T-helper 22 cell (primary cell): ENCODE data around the gene ANKS1B.
"Not testable (repeated sequence)": the region's sequence is repeated elsewhere in the genome, so short reads cannot be mapped to it uniquely, and the experiment has no call there.

Experiments used
- DNase-seq: peaks from one replicate; pipeline ENCODE4 v3.0.0-alpha.2; 2020; ENCODE audit warnings: low read depth

Gene ANKS1B

DNA sequence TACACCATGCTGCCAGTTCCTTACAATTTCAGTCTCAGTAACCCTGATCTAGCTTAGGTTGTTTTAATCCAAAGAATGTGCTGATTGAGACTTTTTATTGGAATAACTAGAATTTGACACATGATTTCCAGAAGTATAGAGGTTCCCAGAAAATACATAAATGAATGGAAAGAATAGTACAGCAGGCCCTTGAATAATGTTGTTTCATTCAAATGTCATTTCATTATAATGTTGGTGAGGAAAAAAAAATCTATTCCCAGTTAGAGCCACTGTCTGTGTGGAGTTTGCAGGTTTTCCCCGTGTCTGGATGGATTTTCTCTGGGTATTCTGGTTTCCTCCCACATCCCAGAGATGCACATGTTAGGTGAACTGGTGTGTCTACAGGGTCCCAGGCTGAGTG lies 610.7 kb downstream of the ANKS1B start:
- DNase-seq, result no peak

DNA sequence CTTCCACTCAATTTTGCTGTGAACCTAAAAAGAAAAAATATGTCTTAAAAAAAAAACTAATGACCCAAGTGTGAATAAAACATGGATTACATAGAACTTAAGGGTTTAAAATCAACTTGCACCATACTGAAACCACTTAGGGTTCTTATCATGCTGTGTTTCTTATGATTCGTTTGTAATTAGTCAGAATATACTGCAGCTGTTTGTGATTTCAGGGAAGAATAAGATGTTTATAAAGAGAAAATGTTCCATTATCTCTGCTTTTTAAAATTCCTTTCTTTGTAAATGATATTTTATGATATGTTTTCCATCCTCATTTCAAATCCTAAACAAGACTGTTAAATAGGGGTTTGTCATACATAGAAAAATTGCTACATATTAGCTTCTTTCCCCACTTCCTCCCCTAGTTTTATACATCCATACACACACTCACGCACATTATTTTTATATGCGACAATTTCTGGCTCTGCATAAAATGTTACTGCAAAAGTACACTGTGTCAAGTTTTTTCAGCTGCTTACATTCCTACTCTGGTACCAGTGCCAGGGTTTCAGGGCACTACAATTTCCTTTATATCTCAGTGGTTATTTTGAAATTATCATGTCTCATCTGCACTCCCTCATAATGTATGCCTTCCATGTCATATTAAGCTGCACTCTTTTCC lies 612.3 kb downstream of the ANKS1B start:
- no peak for DNase-seq

DNA sequence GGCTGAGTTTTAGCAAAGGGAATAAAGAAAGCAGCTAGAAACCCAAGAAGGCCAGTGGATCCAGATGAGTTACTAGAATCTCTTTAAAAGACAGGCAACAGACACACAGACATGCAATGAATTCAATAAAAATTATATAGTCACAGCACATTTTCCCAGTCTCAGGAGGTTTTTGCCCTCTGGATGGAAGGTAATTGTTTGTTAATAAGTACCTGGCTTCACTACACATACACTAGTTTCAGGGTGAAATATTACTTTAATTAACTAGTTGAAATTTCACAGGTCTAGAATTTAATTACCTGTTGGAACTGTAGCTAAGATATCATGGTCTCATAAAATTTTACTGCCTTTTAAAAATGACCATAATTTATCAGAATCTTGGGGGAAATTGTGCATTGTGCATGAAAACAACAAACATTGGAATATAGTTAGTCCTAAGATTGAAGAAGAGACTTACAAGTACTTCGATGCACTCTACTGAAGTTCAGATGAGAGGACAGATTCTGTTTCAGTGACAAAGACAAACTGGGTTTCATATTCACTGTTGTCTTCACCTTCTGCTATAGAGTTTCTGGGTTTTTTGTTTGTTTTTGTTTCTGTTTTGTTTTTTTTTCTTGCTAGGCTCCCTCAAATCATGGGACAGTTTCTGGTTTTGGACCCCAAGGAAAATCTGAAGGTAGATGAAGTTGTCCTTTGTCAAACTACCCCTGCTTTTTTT lies 614.2 kb downstream of the ANKS1B start:
- DNase-seq, result no peak

- no peak for DNase-seq
These were observed 617.6 kb downstream of the ANKS1B start for GRCh38 chr12:99367181-99367580.

GRCh38 chr12:99352269-99352668 lies 632.5 kb downstream of the ANKS1B start:
- no peak for DNase-seq

DNA sequence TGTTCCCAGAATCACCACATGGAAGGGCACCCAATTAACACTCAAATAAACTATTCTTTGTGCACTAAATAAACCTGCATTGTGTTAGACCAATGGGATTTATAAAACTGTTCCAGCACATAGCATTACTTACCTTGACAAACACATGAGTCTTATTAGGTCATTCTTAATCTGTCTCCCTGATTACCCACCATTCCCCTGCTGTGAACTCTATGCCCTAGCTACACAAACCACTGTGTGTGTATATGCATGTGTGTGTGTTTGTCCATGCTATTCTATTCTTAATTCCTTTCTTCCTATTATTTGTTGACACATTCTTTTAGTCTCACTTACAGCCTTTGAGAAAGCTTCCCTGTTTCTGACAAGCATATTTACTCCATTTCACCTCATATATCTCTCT lies 640.8 kb downstream of the ANKS1B start:
- DNase-seq, result no peak

DNA sequence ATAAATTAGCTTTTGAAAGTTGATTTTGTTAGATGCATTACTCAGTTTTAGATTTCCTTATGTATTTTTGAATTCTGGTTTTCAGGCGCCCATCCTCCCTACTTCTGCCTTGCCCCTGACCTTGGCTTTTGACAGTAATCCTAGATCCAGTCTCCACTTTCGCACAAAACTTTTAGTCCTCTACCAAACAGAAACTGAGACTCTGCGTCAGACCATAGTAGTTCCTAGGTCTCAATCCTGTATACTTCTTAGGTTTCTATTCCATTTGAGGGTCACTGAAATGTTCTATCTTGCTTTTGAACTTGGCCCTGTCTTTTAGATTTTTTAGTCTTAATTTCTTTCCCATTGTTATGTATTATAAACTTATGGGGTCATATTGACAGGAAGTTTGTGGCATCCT lies 645.1 kb downstream of the ANKS1B start:
- DNase-seq, result no peak

DNA sequence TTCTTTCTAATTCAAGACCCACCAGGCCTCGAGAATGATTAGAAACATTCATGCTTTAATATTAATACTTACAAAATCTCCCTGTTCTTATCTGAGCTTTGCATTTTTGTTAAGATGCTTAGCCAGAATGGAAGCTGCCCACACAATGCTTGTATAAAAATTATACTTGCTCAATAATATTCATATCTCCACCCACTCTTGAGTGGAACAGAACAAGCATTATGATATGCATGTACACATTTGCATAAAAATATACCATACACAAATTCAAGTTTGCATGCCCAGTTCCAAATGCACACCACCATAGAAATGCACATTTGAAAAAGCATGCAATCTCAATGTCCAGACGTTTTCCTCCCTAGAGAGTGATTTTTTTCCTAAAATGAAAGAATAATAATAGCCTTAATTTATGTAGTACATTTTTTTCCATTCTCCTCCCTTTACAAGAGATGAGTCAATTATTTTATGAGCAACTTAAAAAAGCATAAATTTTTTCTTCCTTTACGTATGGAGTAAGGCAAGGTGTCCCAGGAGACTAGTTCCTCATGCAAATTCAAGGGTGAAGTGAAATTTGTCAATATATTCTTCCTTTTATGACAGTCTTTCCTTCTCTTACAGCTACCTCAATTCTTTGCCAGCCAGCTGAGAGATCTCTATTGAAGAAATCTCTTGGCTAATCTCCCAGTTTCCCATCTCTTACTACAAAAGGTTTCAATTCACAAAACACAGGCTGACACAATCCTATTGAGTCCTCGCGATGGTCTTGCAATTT lies 650.3 kb downstream of the ANKS1B start:
- no peak for DNase-seq

DNA sequence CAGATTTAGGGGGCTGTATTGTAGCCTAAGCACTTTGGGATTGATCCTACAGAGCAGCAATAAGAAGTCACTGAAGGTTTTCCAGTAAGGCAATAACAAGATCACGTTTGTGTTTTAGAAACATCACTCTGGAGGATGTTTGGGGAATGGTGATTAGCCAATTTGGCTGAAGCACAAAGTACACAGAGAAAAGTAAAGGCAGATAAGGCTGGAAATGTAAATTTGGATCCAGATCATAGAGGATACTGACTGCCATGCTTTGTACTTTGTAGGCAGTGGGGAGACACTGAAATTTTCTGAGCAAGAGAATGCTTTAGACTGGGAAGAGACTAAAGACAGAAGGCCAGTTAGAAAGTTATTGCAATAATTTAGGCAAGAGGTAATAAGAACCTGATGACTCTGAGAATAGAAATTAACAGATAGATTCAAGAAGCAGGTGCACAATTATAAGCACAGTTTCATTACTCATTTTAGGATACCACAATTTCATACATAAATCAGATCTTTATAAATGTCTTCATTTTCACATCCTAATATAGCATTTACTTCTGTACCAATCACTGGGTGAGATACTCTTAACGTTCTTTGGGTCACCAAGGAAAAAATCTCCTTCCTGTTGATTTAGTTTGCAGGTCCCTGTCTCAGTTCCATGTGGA lies 651.7 kb downstream of the ANKS1B start:
- no peak for DNase-seq

DNA sequence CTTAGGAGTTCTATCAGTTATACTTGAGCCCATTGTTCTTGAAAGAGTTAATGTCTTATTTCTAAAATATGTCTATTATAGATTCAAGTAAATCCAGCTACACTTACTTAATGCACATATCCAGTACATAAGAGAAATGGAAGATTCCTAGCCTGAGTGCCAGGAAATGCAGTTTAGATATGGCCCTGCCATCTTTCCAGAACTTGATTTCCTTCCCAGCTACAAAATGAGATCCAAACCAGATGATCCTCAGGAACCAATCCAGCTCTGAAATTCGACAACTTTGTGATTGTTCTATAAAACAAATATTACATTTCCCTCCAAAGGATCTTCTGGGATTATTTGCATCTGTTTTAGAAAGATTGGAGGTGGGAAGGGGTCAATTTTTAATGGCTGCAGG lies 654.5 kb downstream of the ANKS1B start:
- no peak for DNase-seq

- not testable (repeated sequence) for DNase-seq
These were observed 663.5 kb downstream of the ANKS1B start for GRCh38 chr12:99321210-99321609.

DNA sequence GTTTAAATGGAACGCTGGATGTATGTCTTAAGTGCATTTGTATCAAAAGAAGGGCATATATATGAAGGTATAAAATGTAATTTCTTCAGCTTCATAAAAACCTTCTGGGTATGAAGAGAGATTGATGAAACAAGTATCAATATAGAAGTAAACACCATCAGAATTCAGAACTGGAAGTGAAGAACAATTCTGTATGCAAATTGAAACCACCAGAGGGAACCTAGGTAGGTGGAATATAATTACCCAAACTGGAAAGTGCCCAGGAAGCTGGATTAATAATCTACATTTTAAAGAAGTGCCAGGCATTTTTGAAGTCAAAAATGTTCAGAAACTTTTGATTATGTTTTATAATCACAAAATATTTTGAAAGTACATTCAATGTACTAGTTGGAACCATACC lies 673.4 kb downstream of the ANKS1B start:
- no peak for DNase-seq

- no peak for DNase-seq
These were observed 674.9 kb downstream of the ANKS1B start for GRCh38 chr12:99309812-99310211.

DNA sequence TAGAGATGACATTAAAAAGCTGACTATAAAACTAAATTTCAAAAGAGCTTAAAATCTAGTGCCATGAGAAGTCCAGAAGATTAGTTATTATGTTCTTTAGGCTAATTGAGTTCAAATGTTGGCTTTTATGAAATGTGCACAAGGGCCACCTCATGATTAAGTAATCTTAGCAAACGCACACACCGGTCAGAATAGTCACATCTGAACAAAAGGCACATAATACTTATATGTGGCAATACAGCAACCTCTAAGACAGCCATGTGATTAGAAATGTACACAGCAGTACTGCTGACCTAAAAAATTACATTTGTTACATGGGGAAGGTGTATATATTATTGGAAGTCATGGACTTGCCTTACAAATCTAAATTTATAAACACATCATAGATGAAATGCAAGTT lies 681.9 kb downstream of the ANKS1B start:
- DNase-seq, result no peak

GRCh38 chr12:99287136-99287535 lies 697.6 kb downstream of the ANKS1B start:
- no peak for DNase-seq

- DNase-seq, result no peak
These were observed 700.6 kb downstream of the ANKS1B start for GRCh38 chr12:99284161-99284560.

DNA sequence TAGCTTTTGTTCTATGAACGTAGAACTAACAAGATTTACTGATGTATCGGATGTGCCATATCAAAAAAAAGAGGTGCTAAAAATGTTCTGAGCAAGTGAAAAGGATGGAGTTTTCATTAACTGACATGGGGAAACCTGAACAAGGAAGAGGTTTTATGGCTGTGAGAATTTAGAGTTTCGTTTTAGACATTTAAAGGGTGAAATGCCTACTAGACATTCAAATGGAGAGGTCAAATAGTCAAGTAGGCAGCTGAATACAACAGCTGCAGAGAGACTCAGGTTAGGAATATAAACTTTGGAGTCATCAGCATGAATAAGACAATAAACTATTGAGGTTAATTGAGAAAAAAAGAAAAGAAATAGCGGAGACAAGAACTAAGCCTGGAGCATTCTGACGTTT lies 702.1 kb downstream of the ANKS1B start:
- no peak for DNase-seq

- no peak for DNase-seq
These were observed 702.6 kb downstream of the ANKS1B start for GRCh38 chr12:99282086-99282485.

DNA sequence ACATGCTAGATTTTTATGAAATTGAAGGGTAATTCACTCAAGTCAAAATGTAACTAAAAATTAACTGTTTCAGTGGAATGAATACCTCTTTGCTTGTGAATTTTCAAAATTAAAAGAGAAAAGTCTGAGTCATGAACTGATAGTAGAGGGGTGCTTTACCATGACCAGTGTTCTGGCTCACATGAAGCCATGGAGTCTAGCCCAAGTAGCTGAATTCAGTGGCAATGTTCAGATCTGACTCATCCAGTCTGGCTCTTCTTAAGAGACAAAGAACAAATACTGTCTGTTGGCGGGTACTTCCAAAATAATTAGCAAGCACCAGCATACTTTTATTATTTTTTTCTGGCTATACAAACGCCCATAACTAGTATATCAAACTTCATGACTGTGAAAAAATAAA lies 703.5 kb downstream of the ANKS1B start:
- no peak for DNase-seq

- DNase-seq, result no peak
These were observed 705.8 kb downstream of the ANKS1B start for GRCh38 chr12:99278899-99279298.

GRCh38 chr12:99277591-99278379 lies 707.0 kb downstream of the ANKS1B start:
- DNase-seq, result no peak

DNA sequence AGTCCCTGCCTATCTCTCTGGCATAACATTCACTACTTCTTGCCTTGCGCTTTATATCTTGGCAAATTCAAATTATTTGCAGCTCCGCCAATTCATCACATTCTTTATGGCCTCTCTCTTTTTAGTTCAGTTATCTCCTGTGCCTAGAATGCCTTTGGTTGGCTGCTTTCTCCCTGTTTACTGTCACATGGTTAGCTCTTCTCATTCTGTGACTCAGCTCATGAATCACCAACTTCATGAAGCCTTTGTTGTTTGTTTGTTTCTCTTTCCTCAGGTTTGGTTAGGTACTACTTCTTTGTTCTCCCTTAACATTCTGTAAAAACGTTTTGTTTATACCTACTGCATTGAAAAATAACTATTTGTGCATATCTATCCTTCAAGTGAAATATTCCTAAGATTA lies 713.7 kb downstream of the ANKS1B start:
- DNase-seq, result no peak
